ENCODE results near the gene DAAM1.

Gene DAAM1

GRCh38 chr14:59295951-59296350, 107.5 kb downstream of the DAAM1 start:
- Histone ChIP-seq H2AFZ (ENCODE audit: low read depth, low read length) (no peak overlapping the region), H3K4me2 (ENCODE audit: low read length) (no peak overlapping the region), H3K4me1 (ENCODE audit: low read length) (peaks cover 14% of the 10 kb centered on the region), H3K36me3 (replicated peaks; ENCODE audit: low read depth, low read length) (peaks cover 12% of the 10 kb centered on the region), H3K27me3 (ENCODE audit: low read depth, low read length) (no peaks in the 10 kb centered on the region), H3K27ac (ENCODE audit: low read length) (no peak overlapping the region), H3K4me3 (ENCODE audit: low read length) (no peak overlapping the region), H3K79me2 (ENCODE audit: low read length) (no peaks in the 10 kb centered on the region), H4K20me1 (ENCODE audit: insufficient read depth, low read length) (no peaks in the 10 kb centered on the region), H3K9me3 (ENCODE audit: insufficient read depth, low read length) (no peaks in the 10 kb centered on the region), H3K9ac (ENCODE audit: low read length) (no peak overlapping the region)
- TF ChIP-seq EZH2phosphoT487 (IDR thresholded peaks at IDR 0.05; ENCODE audit: low read depth) (no peak), CTCF (IDR thresholded peaks at IDR 0.05; ENCODE audit: low read depth, low read length) (no peak)

- Histone ChIP-seq H3K9ac (ENCODE audit: low read length) (no peak overlapping the region), H3K9me3 (ENCODE audit: insufficient read depth, low read length) (no peaks in the 10 kb centered on the region), H3K27ac (ENCODE audit: low read length) (no peak overlapping the region), H2AFZ (ENCODE audit: low read depth, low read length) (no peak overlapping the region), H3K4me3 (ENCODE audit: low read length) (no peak overlapping the region), H3K27me3 (ENCODE audit: low read depth, low read length) (no peaks in the 10 kb centered on the region), H3K79me2 (ENCODE audit: low read length) (no peaks in the 10 kb centered on the region), H3K36me3 (replicated peaks; ENCODE audit: low read depth, low read length) (peaks cover 7% of the 10 kb centered on the region), H4K20me1 (ENCODE audit: insufficient read depth, low read length) (no peaks in the 10 kb centered on the region), H3K4me1 (ENCODE audit: low read length) (peaks cover 20% of the 10 kb centered on the region), H3K4me2 (ENCODE audit: low read length) (no peak overlapping the region)
- no peak for TF ChIP-seq EZH2phosphoT487 (IDR thresholded peaks at IDR 0.05; ENCODE audit: low read depth)
- TF ChIP-seq CTCF (IDR thresholded peaks at IDR 0.05; ENCODE audit: low read depth, low read length), result no peak
These were observed 108.0 kb downstream of the DAAM1 start for GRCh38 chr14:59296508-59296907.

- H4K20me1 ChIP-seq (ENCODE audit: insufficient read depth, low read length), result no peaks in the 10 kb centered on the region
- no peak overlapping the region for H3K4me3 ChIP-seq (ENCODE audit: low read length)
- peaks cover 4% of the 10 kb centered on the region for H3K36me3 ChIP-seq (replicated peaks; ENCODE audit: low read depth, low read length)
- no peak overlapping the region for H3K4me2 ChIP-seq (ENCODE audit: low read length)
- no peaks in the 10 kb centered on the region for H3K27me3 ChIP-seq (ENCODE audit: low read depth, low read length)
- H3K9ac ChIP-seq (ENCODE audit: low read length), result no peak overlapping the region
- H3K9me3 ChIP-seq (ENCODE audit: insufficient read depth, low read length), result no peaks in the 10 kb centered on the region
- no peaks in the 10 kb centered on the region for H3K79me2 ChIP-seq (ENCODE audit: low read length)
- H3K4me1 ChIP-seq (ENCODE audit: low read length), result peaks cover 27% of the 10 kb centered on the region
- H2AFZ ChIP-seq (ENCODE audit: low read depth, low read length), result no peak overlapping the region
- TF ChIP-seq CTCF (IDR thresholded peaks at IDR 0.05; ENCODE audit: low read depth, low read length), result no peak
- TF ChIP-seq EZH2phosphoT487 (IDR thresholded peaks at IDR 0.05; ENCODE audit: low read depth), result no peak
- no peak overlapping the region for H3K27ac ChIP-seq (ENCODE audit: low read length)
These were observed 108.8 kb downstream of the DAAM1 start for GRCh38 chr14:59297071-59297776.

- H3K27ac ChIP-seq (ENCODE audit: low read length), result no peak overlapping the region
- no peaks in the 10 kb centered on the region for H4K20me1 ChIP-seq (ENCODE audit: insufficient read depth, low read length)
- no peak overlapping the region for H3K4me2 ChIP-seq (ENCODE audit: low read length)
- H3K9ac ChIP-seq (ENCODE audit: low read length), result no peak overlapping the region
- H3K4me1 ChIP-seq (ENCODE audit: low read length), result peaks cover 43% of the 10 kb centered on the region
- H2AFZ ChIP-seq (ENCODE audit: low read depth, low read length), result no peak overlapping the region
- H3K4me3 ChIP-seq (ENCODE audit: low read length), result no peak overlapping the region
- TF ChIP-seq CTCF (IDR thresholded peaks at IDR 0.05; ENCODE audit: low read depth, low read length) (no peak), EZH2phosphoT487 (IDR thresholded peaks at IDR 0.05; ENCODE audit: low read depth) (no peak)
- H3K36me3 ChIP-seq (replicated peaks; ENCODE audit: low read depth, low read length), result no peaks in the 10 kb centered on the region
- H3K27me3 ChIP-seq (ENCODE audit: low read depth, low read length), result no peaks in the 10 kb centered on the region
- no peaks in the 10 kb centered on the region for H3K9me3 ChIP-seq (ENCODE audit: insufficient read depth, low read length)
- no peaks in the 10 kb centered on the region for H3K79me2 ChIP-seq (ENCODE audit: low read length)
These were observed 111.3 kb downstream of the DAAM1 start for GRCh38 chr14:59299731-59300130.
